Endothelial cell of umbilical vein (primary cell): ENCODE data around the gene MAP4K3. TPM values are rescaled to one million over a fixed set of nuclear protein-coding genes. Genes with fewer than 3 reads are reported as not detected.

Experiments
- BruUV-seq: library from RNA; stranded (reverse); fragments of 400-500 nt; replicated peaks from 2 replicates; lab custom pipeline; 2021; lab: Mats Ljungman, UMichigan
- CTCF ChIA-PET: fragments of 300-600, 350-600 bp; sonication (Branson Sonifier 250); formaldehyde crosslinking; loops from one replicate; lab custom pipeline; 2021; ENCODE audit warnings: antibody characterized with exemption, inconsistent platforms; lab: Charles Lee
- POLR2A ChIA-PET: fragments of 300-600, 350-600 bp; sonication (Branson Sonifier 250); formaldehyde crosslinking; loops from one replicate; lab custom pipeline; 2021; ENCODE audit warnings: antibody characterized with exemption, inconsistent platforms; lab: Charles Lee
- DNase-seq: peaks from one replicate; pipeline ENCODE4 v3.0.0-alpha.2; 2011; ENCODE audit warnings: low read depth, low spot score
- FAIRE-seq: peaks from 2 replicates; lab custom pipeline; 2011; peaks lifted over from hg19 to GRCh38; lab: Jason Lieb, UNC
- H2AFZ ChIP-seq: 2 replicates; pipeline ENCODE4 v1.6.0; 2012; ENCODE audit warnings: low read depth, low read length, control low read depth, inconsistent platforms
- H3K27ac ChIP-seq: 2 replicates; pipeline ENCODE4 v1.5.1; 2011; ENCODE audit warnings: low read depth, mild to moderate bottlenecking, control low read depth, low read length, moderate library complexity; ENCODE audit not compliant: insufficient read depth
- H3K27me3 ChIP-seq, 2 experiments: 2 replicates each; pipeline versions ENCODE4 v1.6.0 to v1.6.1; 2011; ENCODE audit warnings: low read length in 2 of 2, mixed read lengths in 1 of 2; ENCODE audit not compliant: control insufficient read depth in 2 of 2, insufficient read depth in 2 of 2
- H3K36me3 ChIP-seq, 2 experiments: 2 replicates in 1 of 2; 3 replicates in 1 of 2; pipeline ENCODE4 v1.5.1; 2011; ENCODE audit warnings: low read length in 2 of 2, mild to moderate bottlenecking in 1 of 2, moderate library complexity in 1 of 2; ENCODE audit not compliant: control insufficient read depth in 2 of 2, insufficient read depth in 2 of 2; ENCODE audit errors: extremely low read depth in 1 of 2
- H3K4me1 ChIP-seq: 3 replicates; pipeline ENCODE4 v1.5.1; 2011; ENCODE audit warnings: mild to moderate bottlenecking, low read length; ENCODE audit not compliant: control insufficient read depth, insufficient read depth; ENCODE audit errors: extremely low read depth
- H3K4me2 ChIP-seq: 2 replicates; pipeline ENCODE4 v1.6.1; 2011; ENCODE audit warnings: low read length, control low read depth, mixed read lengths; ENCODE audit not compliant: insufficient read depth
- H3K4me3 ChIP-seq, 3 experiments: fragments of 200-600 bp in 1 of 3; sonication (generic), shearing (Covaris generic) in 1 of 3; replicated peaks in 1 of 3; 2 replicates each; pipeline ENCODE4 v1.5.1; 2011 to 2016; ENCODE audit warnings: control low read depth in 3 of 3, low read length in 3 of 3, mild to moderate bottlenecking in 2 of 3, inconsistent platforms in 1 of 3, low read depth in 1 of 3, moderate library complexity in 1 of 3; ENCODE audit not compliant: insufficient read depth in 1 of 3
- H3K79me2 ChIP-seq: 2 replicates; pipeline ENCODE4 v1.6.0; 2012; ENCODE audit warnings: low read length, inconsistent platforms; ENCODE audit not compliant: control insufficient read depth, insufficient read depth
- H3K9ac ChIP-seq: replicated peaks from 2 replicates; pipeline ENCODE3; 2011; ENCODE audit warnings: low read length, control low read depth; ENCODE audit not compliant: insufficient read depth; ENCODE audit errors: extremely low read depth
- H3K9me1 ChIP-seq: replicated peaks from 3 replicates; pipeline ENCODE4 v1.6.0; 2011; ENCODE audit warnings: mild to moderate bottlenecking, low read length; ENCODE audit not compliant: control insufficient read depth, insufficient read depth; ENCODE audit errors: extremely low read depth
- H3K9me3 ChIP-seq: replicated peaks from 2 replicates; pipeline ENCODE4 v1.5.1; 2012; ENCODE audit warnings: low read length, inconsistent platforms; ENCODE audit not compliant: control insufficient read depth, insufficient read depth
- H4K20me1 ChIP-seq: replicated peaks from 2 replicates; pipeline ENCODE3; 2011; ENCODE audit warnings: mild to moderate bottlenecking, low read length; ENCODE audit not compliant: control insufficient read depth, insufficient read depth; ENCODE audit errors: extremely low read depth
- CTCF ChIP-seq, 2 donors: IDR thresholded peaks; 1 replicate in 1 of 2; 2 replicates in 1 of 2; pipeline ENCODE4 v1.5.1; 2011; ENCODE audit warnings: low read length in 2 of 2, mild to moderate bottlenecking in 2 of 2, moderate library complexity in 2 of 2, control low read depth in 1 of 2, inconsistent platforms in 1 of 2, low read depth in 1 of 2; ENCODE audit not compliant: insufficient read depth in 1 of 2; ENCODE audit errors: extremely low read depth in 1 of 2
- EZH2 ChIP-seq: IDR thresholded peaks from 2 replicates; pipeline ENCODE4 v1.6.1; 2012; ENCODE audit warnings: borderline replicate concordance, low read depth, mild to moderate bottlenecking, moderate library complexity, low read length, inconsistent platforms; ENCODE audit not compliant: severe bottlenecking
- FOS ChIP-seq: IDR thresholded peaks from 2 replicates; pipeline ENCODE4 v1.6.1; 2011; ENCODE audit warnings: mild to moderate bottlenecking, low read length, moderate library complexity, borderline replicate concordance; ENCODE audit not compliant: insufficient read depth
- GATA2 ChIP-seq: IDR thresholded peaks from 2 replicates; pipeline ENCODE4 v1.7.0; 2011; ENCODE audit warnings: low read depth, mild to moderate bottlenecking, moderate library complexity, mixed read lengths, low read length; ENCODE audit not compliant: insufficient read length, insufficient read depth
- JUN ChIP-seq: IDR thresholded peaks from 2 replicates; pipeline ENCODE4 v1.6.1; 2011; ENCODE audit warnings: borderline replicate concordance, low read depth; ENCODE audit not compliant: insufficient read length, insufficient read depth
- MYC ChIP-seq: IDR thresholded peaks from one replicate; pipeline ENCODE4 v1.6.1; 2011; ENCODE audit warnings: mild to moderate bottlenecking, low read depth, low read length
- POLR2A ChIP-seq: IDR thresholded peaks from 2 replicates; pipeline ENCODE4 v1.6.1; 2012; ENCODE audit warnings: low read depth, mild to moderate bottlenecking, control low read depth, low read length
- POLR2AphosphoS5 ChIP-seq: IDR thresholded peaks from 2 replicates; pipeline ENCODE4 v1.6.1; 2012; ENCODE audit warnings: low read depth, mild to moderate bottlenecking, control low read depth, low read length, moderate library complexity; ENCODE audit not compliant: insufficient read depth
- dilution Hi-C: fragments of 300-500 bp; cut with MboI; formaldehyde crosslinking; loops from one replicate; pipeline ENCODE4 v1.15.0; 2019; ENCODE audit warnings: low sequenced_read_pairs; ENCODE audit not compliant: extremely low pct_ligation_motif_present
- intact Hi-C: fragments of 100-400 bp; cut with micrococcal nuclease; formaldehyde crosslinking; loops from one replicate; pipeline ENCODE4 v1.10.0; 2022
- polyA plus RNA-seq, 4 experiments: library from polyadenylated mRNA; depleted of rRNA in 3 of 4; stranded (reverse) in 3 of 4; unstranded in 1 of 4; fragments of >200 nt; gene quantifications; 2 replicates each; pipeline versions ENCODE4 v1.2.1 to v1.2.3, GENCODE V29; 2011 to 2012; ENCODE audit warnings: missing spikeins in 1 of 4
- total RNA-seq: library from RNA; stranded (reverse); gene quantifications from 2 replicates; pipeline ENCODE4 v1.2.3, GENCODE V29; 2021
- TF ChIP-seq, protein P1 (sequence below): IDR thresholded peaks from 2 replicates; pipeline ENCODE4 v1.6.1; 2011; ENCODE audit not compliant: insufficient read depth, insufficient read length

MAP4K3 gene
- total and polyA plus RNA-seq, 2 donors (not counting 3 experiments of a cell fraction or from before 2014, with no cell fraction given) = 8.0 to 45.9 TPM

DNA sequence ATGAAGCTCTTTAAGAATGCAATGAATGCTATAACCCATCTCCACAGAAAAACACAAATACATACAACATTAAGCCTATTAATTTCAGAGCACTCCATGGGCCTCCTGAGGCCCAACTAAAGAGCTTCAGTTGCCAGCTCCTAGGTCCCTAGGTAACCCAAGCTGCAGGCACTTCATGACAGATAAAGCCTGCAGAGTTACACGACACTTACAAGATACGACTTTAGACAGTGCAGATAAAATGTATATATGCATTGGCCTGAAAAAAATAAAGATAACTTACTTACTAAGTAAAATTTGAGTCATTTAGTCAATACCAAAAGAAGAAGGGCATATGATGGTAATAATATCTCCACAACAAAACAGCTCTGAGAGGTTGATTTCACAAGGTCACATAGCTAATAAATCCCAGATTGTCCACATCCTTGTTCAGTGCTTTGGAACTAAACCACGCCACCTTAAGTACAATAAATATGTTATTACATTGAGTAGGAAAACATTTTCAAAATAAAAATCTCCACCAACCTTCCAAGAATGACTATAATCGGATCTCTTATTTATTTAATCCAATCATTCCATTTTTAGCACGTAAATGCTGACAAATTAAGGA, 3.4 kb downstream of the MAP4K3 start:
- peaks cover 22% of the 10 kb centered on the region for H3K4me1 ChIP-seq
- no TSS peak for BruUV-seq
- H3K36me3 ChIP-seq = no peaks in the 10 kb centered on the region
- H3K79me2 ChIP-seq = peaks cover 64% of the 10 kb centered on the region
- dilution Hi-C loops = no loop called here
- H3K9ac ChIP-seq = no peak overlapping the region
- H3K9me3 ChIP-seq = no peaks in the 10 kb centered on the region
- ChIA-PET CTCF (interaction anchor here (0.6 to 3.2 kb wide), 6 partner anchors 15 to 263 kb away, joined by 3 to 16 read pairs (median 4); no protein-coding TSS in a partner anchor), POLR2A (no interaction called here)
- H2AFZ ChIP-seq = no peak overlapping the region
- H3K27me3 ChIP-seq = no peaks in the 10 kb centered on the region
- no peak overlapping the region for H3K4me3 ChIP-seq
- intact Hi-C loops = no loop called here
- TF ChIP-seq GATA2 (no peak), JUN (no peak), CTCF (IDR thresholded peaks at IDR 0.05; ENCODE audit: extremely low read depth in 1 of 2, insufficient read depth in 1 of 2, low read depth in 1 of 2, low read length in 2 of 2) (no peak), EZH2 (no peak), MYC (no peak), FOS (no peak), POLR2AphosphoS5 (no peak), POLR2A (no peak)
- TF ChIP-seq, protein P1, sequence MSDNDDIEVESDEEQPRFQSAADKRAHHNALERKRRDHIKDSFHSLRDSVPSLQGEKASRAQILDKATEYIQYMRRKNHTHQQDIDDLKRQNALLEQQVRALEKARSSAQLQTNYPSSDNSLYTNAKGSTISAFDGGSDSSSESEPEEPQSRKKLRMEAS = no peak
- H3K9me1 ChIP-seq = no peaks in the 10 kb centered on the region
- H3K4me2 ChIP-seq = no peak overlapping the region
- DNase-seq = no peak
- peaks cover 7% of the 10 kb centered on the region for H4K20me1 ChIP-seq
- no peak for FAIRE-seq
- no peak overlapping the region for H3K27ac ChIP-seq
